Measurements from ENCODE around the gene FAF2. TPM values are rescaled to one million over a fixed set of nuclear protein-coding genes. Genes with fewer than 3 reads are reported as not detected.
"Not testable (repeated sequence)": the region's sequence is repeated elsewhere in the genome, so short reads cannot be mapped to it uniquely, and the experiment has no call there.

The FAF2 gene
- total and polyA plus RNA-seq, 11 donors: 6.6 to 20.8 (median 13.6) TPM

DNA sequence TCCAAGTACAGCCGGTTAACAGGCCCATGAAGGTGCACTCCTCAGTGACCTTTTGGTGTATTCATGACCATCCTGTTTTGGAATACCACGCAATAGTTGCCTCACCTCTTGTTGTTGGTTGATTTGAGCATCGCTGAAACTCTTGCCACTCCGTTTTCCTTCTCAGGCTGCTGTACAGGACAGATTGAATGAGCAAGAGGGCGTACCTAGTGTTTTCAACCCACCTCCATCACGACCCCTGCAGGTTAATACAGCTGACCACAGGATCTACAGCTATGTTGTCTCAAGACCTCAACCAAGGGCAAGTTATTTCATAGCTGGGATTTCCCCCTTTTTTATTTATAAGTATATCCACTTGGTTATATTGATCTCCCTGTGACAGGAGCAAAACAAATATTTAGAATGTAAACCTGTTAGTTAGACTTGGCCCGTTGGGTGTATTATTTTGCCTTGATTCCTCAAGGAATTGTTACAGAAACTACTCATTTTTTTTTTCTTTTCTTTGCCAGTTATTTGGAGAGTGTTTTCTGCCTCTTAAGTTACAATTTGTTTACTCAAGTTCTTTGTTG is 38.1 kb downstream of the FAF2 start:
- 86 to 95% (median 91%) methylated on average over 7 of the region's 7 CpGs for WGBS, 4 donors
- no peaks in the 10 kb centered on the region for H3K9me3 ChIP-seq
- no peak for DNase-seq
- no peak overlapping the region for H3K4me3 ChIP-seq
- H3K4me1 ChIP-seq: peaks cover 0 to 12% (median 0%) of the 10 kb centered on the region in 12 donors
- no peak overlapping the region for H3K27ac ChIP-seq
- TF ChIP-seq, protein P1, sequence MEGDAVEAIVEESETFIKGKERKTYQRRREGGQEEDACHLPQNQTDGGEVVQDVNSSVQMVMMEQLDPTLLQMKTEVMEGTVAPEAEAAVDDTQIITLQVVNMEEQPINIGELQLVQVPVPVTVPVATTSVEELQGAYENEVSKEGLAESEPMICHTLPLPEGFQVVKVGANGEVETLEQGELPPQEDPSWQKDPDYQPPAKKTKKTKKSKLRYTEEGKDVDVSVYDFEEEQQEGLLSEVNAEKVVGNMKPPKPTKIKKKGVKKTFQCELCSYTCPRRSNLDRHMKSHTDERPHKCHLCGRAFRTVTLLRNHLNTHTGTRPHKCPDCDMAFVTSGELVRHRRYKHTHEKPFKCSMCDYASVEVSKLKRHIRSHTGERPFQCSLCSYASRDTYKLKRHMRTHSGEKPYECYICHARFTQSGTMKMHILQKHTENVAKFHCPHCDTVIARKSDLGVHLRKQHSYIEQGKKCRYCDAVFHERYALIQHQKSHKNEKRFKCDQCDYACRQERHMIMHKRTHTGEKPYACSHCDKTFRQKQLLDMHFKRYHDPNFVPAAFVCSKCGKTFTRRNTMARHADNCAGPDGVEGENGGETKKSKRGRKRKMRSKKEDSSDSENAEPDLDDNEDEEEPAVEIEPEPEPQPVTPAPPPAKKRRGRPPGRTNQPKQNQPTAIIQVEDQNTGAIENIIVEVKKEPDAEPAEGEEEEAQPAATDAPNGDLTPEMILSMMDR (IDR thresholded peaks at IDR 0.05): no peak
- TF ChIP-seq POLR2A (IDR thresholded peaks at IDR 0.05): no peak
- no peak for ATAC-seq
- H3K36me3 ChIP-seq: peaks cover 0 to 88% (median 76%) of the 10 kb centered on the region in 9 donors
- no peaks in the 10 kb centered on the region for H3K27me3 ChIP-seq
- intact Hi-C loops (cut with DNase I): no loop called here

- ATAC-seq: not testable (repeated sequence)
Measured at GRCh38 chr5:176487160-176487559, 39.0 kb downstream of the FAF2 start.

GRCh38 chr5:176489077-176489476 is 40.9 kb downstream of the FAF2 start:
- intact Hi-C loops (cut with DNase I): no loop called here
- no peak for DNase-seq
- TF ChIP-seq, protein P1 (IDR thresholded peaks at IDR 0.05): no peak
- TF ChIP-seq POLR2A (IDR thresholded peaks at IDR 0.05): no peak
- WGBS, 4 donors: 92 to 98% (median 97%) methylated on average over 1 of the region's 1 CpG
- Histone ChIP-seq H3K4me3 (no peak overlapping the region), H3K27ac (no peak overlapping the region), H3K36me3 (peaks cover 0 to 89% (median 82%) of the 10 kb centered on the region in 9 donors), H3K9me3 (no peaks in the 10 kb centered on the region), H3K27me3 (no peaks in the 10 kb centered on the region), H3K4me1 (peaks cover 0 to 15% (median 2%) of the 10 kb centered on the region in 12 donors)
- ATAC-seq: no peak

More at GRCh38 chr5:176487160-176487559, 39.0 kb downstream of the FAF2 start:
- H3K4me3 ChIP-seq; DNase-seq; intact Hi-C loops (cut with DNase I); H3K9me3 ChIP-seq; H3K27me3 ChIP-seq; H3K27ac ChIP-seq: not testable (repeated sequence)
- 97 to 99% (median 98%) methylated on average over 4 of the region's 4 CpGs for WGBS, 4 donors
- H3K4me1 ChIP-seq: peaks cover 0 to 12% (median under 1%) of the 10 kb centered on the region in 12 donors
- H3K36me3 ChIP-seq: peaks cover 0 to 88% (median 76%) of the 10 kb centered on the region in 9 donors

- Histone ChIP-seq H3K9me3 (no peaks in the 10 kb centered on the region), H3K27ac (no peak overlapping the region), H3K4me3 (no peak overlapping the region), H3K4me1 (peaks cover 0 to 15% (median under 1%) of the 10 kb centered on the region in 12 donors), H3K36me3 (peaks cover 0 to 100% (median 94%) of the 10 kb centered on the region in 9 donors), H3K27me3 (no peaks in the 10 kb centered on the region)
- no peak for TF ChIP-seq POLR2A (IDR thresholded peaks at IDR 0.05)
- TF ChIP-seq, protein P1 (IDR thresholded peaks at IDR 0.05): no peak
- no peak for ATAC-seq
- 95 to 100% (median 96%) methylated on average over 1 of the region's 1 CpG for WGBS, 4 donors
- no peak for DNase-seq
- intact Hi-C loops (cut with DNase I): no loop called here
Measured at GRCh38 chr5:176490301-176490700, 42.1 kb downstream of the FAF2 start.

DNA sequence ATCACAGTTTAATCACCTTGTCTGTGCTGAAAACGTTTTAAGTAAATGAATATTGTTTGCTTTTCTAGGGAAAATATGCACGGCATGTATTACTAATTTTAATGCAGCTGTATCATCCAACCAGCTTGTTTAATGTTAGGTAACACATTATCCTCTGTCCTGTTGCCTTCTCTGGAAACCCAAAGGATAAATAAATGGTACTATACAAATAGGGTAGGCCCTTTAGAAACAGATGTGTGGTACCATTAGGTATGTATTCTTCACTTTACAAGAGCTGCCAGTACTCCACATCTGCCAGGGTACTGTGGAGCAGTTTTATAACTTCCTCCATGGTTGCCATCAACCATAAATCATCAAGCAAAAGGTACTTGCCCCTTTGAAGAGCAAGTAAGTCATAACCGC is 42.9 kb downstream of the FAF2 start:
- H3K4me1 ChIP-seq: peaks cover 0 to 10% (median 0%) of the 10 kb centered on the region in 12 donors
- TF ChIP-seq, protein P1 (IDR thresholded peaks at IDR 0.05): no peak
- no peak for TF ChIP-seq POLR2A (IDR thresholded peaks at IDR 0.05)
- no peaks in the 10 kb centered on the region for H3K9me3 ChIP-seq
- peaks cover 0 to 100% (median 96%) of the 10 kb centered on the region in 9 donors for H3K36me3 ChIP-seq
- no peak overlapping the region for H3K27ac ChIP-seq
- ATAC-seq (no peak), DNase-seq (no peak)
- H3K27me3 ChIP-seq: no peaks in the 10 kb centered on the region
- 74 to 86% (median 84%) methylated on average over 3 of the region's 3 CpGs for WGBS, 4 donors
- intact Hi-C loops (cut with DNase I): no loop called here
- no peak overlapping the region for H3K4me3 ChIP-seq
